CMK (cell line): ENCODE data around the gene CCDC9B.
A peak's percentile ranks its signal among the peaks of the same experiment; 100 is the strongest.

Experiments used
- DNase-seq: peaks from one replicate; pipeline ENCODE4 v3.0.0-alpha.2; 2010; ENCODE audit warnings: low read depth

CCDC9B gene

DNA sequence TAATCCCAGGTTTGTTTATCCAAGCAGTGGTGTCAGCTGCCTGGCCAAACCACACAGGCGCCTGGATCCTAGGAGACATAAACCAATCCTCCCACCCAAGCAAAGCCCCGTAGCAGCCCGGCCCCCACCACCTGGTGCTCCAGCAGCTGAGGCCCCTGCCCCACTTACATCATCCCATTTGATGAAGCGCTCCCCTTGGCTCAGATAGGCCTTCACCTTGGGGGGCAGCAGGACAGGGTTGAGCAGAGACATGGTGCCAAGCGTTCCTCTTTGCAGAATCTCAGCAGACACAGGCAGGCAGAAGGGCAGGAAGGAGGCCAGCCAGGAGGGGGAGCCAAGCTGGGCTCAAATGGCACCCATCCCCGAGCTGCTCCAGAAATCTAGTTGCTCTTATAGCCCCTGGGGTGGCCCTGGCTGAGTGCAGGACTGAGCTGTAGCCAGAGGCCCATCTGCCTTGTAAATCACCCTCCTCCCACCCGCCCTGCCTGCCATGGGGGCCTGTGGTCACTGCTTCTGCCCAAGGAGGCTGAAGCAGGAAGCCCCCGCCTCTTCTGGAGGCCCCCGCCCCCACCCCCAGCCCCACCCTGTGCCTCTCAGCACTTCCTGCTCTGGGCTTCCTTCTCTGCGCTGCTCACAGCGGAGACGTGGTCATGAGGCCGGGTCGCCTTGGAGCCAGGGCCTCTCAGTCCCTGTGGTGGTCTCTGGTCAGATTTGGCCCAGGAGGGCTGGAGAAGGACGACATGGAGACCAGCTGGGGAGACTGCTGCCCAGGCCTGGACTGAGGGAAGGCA is 33.1 kb downstream of the CCDC9B start, which contains the start of gene PLCB2:
Gene PLCB2, minus strand, starts transcription at position 515 of the 791 bp plus-strand sequence. Its CDS starts 263 bp downstream, at position 252.
- peak; percentile 90 for DNase-seq

- DNase-seq, result no peak
Observed at GRCh38 chr15:40306908-40307307, 33.8 kb downstream of the CCDC9B start.

DNA sequence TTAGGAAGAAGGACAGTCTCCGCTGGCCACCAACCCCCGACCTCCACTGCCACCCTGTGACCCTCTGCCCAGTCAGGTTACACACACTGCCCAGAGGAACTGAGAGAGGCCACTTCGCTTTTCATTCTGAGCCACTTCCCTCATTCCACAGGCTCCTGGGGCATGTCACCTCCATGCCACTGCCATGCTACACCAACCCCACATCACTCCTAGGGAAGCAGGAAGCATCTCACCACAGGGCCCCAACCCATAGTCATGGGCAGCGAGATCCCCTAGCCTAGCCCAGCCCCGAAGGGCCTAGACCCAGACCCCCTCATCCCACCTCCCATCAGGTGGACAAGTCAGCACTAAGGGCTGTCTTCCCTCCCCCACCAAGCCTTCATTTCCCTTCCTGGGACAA is 34.4 kb downstream of the CCDC9B start:
- DNase-seq, result no peak

GRCh38 chr15:40305281-40305680 is 35.5 kb downstream of the CCDC9B start:
- no peak for DNase-seq

DNA sequence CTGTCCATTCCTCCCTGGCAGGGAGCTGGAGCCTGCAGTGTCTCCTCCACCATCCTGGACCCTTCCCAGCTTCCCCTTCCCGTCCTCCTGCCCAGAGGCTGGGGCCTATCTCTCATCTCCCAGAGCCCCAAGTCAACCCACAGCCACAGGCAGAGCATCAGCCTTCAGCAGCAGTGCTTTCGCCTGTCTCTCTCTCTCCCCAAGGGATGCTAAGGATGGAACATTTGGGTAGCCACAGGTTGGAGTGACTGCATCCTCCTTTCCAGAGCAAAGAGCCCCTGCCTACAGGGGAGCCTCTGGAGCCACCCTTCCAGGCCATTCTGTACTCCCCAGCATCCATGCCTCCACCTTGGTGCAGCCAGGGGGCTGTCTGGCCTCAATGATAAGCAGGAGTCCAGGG is 37.2 kb downstream of the CCDC9B start:
- DNase-seq, result no peak

GRCh38 chr15:40302981-40303380 is 37.8 kb downstream of the CCDC9B start:
- no peak for DNase-seq

GRCh38 chr15:40302288-40302886 is 38.4 kb downstream of the CCDC9B start:
- DNase-seq, result no peak

DNA sequence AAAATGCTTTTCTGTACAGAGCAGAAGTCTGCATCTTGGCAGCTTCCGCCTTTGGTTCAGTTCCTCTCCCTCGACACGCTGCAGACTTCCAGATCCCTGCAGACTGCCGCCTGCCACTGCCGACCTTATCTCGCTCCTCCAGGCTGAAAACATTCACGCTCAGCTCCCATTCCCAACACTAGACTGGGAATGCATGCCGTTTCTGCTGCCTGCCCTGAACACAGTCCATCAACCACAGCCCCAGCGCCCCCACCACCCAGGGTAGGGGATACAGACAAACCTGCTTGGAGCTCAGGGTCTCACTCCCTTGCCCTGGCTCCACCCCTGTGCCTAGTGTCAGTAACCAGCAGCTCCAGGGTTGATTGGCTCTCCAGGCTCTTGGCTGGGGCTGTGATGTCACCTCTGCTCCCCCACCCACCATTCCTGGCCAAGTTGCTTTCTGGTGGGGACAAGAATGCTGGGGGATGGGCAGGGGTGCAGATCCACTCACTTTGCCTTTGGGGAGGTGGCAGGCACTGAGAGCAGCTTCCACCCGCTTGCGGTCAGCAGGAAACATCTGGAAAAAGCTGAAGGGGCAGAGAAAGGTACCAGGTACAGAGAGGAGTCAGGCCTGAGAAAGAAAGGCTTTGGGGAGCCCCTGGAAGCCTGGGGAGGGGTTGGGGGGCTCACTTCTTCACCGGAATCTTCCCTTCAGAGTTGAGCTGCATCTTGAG is 39.1 kb downstream of the CCDC9B start:
- no peak for DNase-seq

GRCh38 chr15:40300771-40301170 is 40.0 kb downstream of the CCDC9B start:
- no peak for DNase-seq

DNA sequence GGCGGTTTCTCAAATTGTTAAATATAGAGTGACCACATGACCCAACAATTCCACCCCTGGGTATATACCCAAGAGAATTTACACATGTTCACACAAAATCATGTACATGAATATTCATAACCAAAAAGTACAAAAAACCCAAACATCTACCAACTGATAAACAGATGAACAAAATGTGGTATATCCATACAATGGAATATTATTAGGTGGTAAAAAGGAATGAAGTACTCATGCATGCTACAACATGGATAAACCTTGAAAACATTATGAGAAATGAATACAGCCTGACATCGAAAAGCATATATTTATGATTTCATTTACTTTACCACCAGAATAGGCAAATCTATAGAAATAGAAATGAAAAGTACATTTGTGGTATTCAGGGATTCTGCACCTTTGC is 40.4 kb downstream of the CCDC9B start:
- no peak for DNase-seq

DNA sequence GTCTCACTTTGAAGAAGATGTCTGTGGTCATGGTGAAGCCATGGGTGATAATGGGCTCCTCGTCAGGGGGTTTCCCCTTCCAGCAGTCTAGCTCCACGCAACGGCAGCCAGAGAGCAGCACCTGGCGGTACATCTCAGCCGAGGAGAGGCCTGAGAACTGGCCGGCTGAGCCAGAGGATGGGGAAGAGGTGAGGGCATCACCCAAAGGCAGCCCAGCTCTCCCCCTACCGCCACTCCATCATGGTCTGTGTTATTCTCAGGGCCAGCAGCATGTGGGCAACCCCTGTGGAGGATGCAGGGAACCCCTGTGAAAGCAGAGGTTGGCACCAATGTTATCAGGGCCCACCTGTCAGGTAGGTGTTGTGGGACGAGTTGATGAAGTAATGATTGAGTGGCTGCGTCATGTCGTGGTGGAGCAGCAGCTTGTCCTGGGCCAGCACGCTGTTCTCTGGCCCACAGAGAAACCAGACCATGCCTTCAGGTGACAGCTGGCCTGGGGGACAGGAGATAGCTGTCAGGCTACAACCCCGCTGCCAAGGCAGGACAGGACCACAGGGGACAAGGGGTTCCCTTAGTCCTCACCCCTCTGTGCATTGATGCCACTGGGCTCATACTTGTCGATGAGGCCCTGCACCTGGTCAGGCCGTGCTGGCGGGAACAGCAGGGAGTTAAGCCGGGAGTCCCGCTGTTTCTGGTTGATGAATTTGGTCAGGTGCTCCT is 42.4 kb downstream of the CCDC9B start:
- DNase-seq, result no peak

- DNase-seq, result no peak
Observed at GRCh38 chr15:40297356-40297755, 43.4 kb downstream of the CCDC9B start.

DNA sequence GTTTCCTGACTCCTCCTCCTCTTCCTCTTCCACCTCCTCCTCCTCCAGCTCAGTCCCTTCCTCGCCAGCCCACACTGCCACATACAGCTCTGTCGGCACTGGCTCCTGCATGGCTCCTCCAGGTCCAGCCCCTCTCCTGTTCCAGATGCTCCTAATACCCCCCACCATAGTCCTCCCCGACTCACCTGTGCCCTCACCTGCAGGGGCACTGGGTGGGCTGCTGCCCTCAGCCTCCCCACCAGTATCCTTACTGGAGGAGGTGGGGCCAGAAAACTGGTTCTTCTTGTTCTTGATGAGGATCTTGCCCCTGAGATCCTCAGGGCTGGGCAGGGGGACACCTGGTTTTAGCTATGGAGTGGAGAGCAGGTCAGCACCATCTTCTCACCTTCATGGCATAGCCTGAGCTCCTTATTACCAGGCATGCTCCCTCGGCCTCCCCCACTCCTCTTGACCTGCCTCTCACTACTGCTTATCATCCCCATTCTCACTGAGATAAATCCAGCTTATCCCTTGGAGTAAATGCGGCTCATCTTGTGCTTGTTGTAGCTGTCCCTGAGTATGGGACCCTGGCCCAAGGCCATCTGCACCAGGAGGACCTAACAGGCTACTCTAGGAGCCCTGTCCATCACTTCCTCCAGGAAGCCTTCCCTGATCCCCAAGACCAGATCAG is 44.0 kb downstream of the CCDC9B start:
- no peak for DNase-seq

DNA sequence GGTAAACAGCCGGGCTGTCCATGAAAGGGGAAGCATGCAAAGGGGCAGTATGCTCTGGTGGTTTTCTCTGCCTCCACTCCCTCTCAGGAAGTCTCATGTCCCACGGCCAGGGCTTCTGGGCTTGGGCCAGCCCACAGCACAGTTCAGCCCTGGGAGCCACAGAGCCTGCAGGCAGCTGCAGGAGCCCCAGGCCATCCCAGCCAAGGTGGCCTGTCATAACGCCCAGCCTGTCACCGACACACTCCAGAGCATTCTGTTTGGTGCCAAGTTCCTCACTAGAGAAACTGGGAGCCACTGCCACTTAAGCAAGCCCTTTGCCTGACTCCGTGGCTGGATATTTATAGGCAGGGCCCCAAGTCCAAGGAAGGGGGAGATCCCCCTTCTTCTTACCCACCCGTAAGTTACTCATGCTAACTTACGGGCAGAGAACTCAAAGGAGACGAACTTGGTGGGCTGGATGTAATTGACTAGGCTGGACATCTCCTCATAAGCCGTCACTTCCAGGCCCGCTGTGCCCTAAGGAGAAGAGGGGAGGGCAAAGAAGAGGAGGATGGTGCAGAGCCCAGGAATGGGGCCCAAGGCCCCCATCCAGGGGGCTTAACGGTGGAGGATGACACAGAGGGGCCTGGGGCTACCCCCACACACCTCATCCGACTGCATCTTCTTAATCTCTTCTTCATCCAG is 44.7 kb downstream of the CCDC9B start:
- DNase-seq, result no peak

DNA sequence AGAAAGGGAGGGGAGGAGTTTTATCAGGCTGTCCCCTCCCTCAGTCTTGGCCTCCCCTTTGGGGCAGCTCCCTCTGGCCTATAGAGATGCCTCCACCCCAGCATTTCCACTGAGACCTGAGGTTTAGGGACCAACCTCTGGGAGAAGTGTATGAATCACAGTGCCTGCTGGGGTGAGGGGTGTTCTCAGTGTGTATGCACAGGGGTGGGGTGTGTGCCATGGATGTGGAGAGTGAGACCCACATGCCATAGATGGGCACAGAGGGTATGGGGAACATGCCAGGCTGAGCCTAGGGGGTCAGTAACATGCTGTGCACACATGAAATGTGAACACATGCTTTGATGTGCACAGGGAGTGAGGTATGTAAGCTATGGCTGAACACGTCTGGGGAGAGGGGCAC is 45.4 kb downstream of the CCDC9B start:
- DNase-seq, result no peak

- no peak for DNase-seq
Observed at GRCh38 chr15:40293905-40294895, 46.5 kb downstream of the CCDC9B start.

DNA sequence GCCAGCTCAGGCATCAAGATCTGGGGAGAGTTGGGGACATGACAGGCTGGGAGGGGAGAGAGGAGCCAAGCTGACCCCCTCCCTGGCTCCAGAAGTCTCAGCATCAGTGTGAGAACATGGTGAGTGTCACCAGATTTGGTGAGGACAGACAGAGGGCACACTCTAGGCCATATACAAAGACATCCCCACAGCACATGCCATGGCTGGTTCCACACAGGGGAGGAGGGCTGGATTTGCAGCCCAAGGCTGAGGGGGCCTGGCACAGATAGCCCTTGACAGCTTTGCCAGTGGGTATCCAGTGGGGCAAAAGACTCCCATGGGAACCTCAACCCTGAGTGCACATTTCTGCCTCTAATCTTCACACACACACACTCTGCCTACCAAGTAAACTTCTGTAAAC is 47.7 kb downstream of the CCDC9B start:
- no peak for DNase-seq

GRCh38 chr15:40292246-40292645 is 48.5 kb downstream of the CCDC9B start:
- DNase-seq, result no peak

GRCh38 chr15:40290918-40291574 is 49.7 kb downstream of the CCDC9B start:
- no peak for DNase-seq

GRCh38 chr15:40290545-40290917 is 50.2 kb downstream of the CCDC9B start:
- no peak for DNase-seq
